Brain pericyte (primary cell): ENCODE results near the gene MYADML2.

Experiments
- DNase-seq: peaks from one replicate; pipeline ENCODE4 v3.0.0-alpha.2; 2012; ENCODE audit warnings: low read depth, low spot score

MYADML2 gene

DNA sequence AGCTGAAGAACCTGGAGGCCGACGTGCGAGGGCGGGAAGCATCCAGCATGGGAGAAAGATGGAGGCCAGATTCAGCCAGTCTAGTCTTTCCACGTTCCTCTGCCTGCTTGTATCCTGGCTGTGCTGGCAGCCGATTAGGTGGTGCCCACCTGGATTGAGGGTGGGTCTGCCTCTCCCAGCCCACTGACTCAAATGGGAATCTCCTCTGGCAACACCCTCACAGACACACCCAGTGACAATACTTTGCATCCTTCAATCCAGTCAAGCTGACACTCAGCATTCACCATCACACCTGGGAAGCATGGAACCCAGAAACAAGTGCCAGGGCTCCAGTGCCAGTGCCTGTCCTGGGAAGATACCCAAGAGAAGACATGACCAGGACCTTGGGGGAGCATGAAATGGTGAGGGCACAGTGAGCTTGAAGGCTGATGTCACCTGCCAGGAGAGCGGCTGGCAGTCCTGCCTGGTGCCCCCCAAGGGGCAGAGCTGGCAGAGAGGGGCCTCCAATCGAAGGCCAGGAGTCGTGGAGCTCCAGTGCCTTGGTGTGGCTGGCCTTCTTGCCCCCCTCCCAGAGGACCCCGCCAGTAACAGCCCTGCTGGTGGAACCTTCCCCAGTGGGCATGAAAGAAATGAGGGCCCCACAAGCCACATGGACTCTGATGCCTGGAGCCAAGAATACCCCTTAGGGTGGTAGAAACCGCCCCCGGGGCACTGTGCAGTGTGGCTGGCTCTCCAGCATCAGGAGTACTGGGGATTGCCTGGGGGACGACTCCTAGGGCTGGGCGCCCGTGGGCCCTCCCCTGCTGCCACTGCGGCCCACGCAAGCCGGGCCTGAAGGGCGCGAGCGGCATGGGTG is 45.6 kb downstream of the MYADML2 start:
- DNase-seq: no peak

GRCh38 chr17:81900181-81900820 is 46.7 kb downstream of the MYADML2 start:
- DNase-seq: no peak

DNA sequence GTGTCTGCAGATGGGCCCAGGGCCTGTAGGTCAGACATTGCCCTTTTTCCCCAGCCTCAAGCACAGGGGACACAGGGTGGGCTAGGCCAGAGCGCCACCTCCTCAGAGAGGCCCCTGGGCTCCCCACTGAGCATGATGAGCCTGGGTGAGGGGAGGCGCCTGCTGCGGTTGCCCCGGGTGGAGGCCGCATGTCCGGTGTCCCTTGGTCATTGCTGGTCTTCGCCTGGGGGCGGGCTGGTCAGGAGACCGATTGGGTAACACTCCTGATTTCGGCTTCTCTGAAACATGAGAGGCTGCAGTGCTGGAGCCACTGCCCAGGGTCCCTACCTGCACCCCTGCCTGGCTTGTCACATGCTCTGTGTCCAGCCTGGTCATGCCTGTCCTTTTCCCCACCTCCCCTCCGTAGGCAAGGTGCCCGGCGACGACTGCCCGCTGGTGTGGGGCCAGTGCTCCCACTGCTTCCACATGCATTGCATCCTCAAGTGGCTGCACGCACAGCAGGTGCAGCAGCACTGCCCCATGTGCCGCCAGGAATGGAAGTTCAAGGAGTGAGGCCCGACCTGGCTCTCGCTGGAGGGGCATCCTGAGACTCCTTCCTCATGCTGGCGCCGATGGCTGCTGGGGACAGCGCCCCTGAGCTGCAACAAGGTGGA is 47.4 kb downstream of the MYADML2 start:
- no peak for DNase-seq

DNA sequence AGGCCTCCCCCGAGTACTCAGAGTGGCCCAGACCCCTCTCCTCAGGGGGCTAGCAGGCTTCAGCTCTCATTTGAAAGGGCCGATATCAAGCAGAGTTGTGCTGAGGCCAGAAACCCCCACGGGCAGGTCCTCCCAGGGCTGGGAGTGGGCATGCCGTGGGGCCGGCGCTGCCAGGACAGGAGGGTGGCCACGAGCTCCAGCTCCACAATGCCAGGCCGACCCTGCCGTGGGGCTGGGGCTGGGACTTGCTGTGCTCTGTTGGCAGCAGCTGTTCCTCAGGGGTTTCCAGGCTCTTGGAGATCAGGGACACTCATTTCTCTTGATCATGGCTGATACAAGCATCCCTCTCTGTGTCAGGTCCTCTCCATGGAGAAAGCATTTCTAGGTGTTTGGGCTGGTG is 48.1 kb downstream of the MYADML2 start:
- DNase-seq: no peak

GRCh38 chr17:81898029-81898866 is 48.8 kb downstream of the MYADML2 start:
- peak; percentile 56 for DNase-seq

GRCh38 chr17:81895400-81895799 is 51.6 kb downstream of the MYADML2 start:
- DNase-seq: no peak

GRCh38 chr17:81891303-81891552 is 55.8 kb downstream of the MYADML2 start:
- no peak for DNase-seq

DNA sequence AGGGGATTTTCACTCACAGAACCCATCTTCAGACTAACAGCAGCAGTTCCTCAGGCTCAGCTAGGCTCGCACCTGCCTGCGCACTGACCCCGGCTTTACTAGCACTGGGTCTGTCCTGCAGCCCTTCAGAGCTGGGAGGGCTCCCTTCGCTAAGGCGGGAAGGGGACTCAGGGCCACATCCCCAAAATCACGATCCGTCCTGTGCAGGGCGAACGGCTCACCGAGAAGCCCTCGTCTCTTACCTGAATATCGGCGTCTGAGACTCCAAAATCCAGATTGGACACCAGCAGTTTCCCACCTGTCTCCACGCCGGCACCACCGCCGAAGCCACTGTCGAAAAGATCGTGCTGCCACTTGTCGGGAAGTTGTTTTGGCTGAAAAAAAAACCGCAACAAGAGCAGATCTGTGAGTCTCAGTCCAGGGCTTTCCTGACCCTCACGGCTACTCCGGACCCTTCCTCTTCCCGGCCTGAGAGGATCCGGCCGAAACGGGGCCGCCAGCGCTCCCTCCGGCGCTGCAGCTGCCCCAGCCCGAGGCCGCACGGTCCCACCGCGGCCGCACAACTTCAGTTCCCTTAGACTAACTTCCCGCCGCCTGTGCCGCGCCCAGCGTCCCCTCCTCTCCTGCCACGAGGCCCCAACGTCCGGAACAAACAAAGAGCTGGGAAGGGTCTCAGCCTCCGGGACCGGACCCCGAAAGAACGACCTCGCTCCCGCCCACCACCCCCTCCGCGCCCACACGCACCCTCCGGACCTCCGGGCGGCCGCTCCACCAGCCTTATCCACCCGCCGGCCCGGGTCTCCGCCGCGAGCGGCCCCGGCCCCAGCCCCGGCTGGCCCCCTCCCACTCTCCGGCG is 56.4 kb downstream of the MYADML2 start:
- DNase-seq: no peak
